Nephron progenitor cell (in vitro differentiated cells): ENCODE data around the gene DRD3.

Source experiments
- DNase-seq: peaks from one replicate; pipeline ENCODE4 v3.0.0; 2021
- H3K27ac Mint-ChIP-seq: 2 replicates; pipeline ENCODE4 v1.8.0; 2021; ENCODE audit warnings: mild to moderate bottlenecking, moderate library complexity, mixed read lengths
- H3K27me3 Mint-ChIP-seq: 2 replicates; pipeline ENCODE4 v1.8.0; 2021; ENCODE audit warnings: mild to moderate bottlenecking, low read depth, mixed read lengths; ENCODE audit not compliant: poor library complexity
- H3K36me3 Mint-ChIP-seq: 2 replicates; pipeline ENCODE4 v1.8.0; 2021; ENCODE audit warnings: low read depth, mixed read lengths
- H3K4me1 Mint-ChIP-seq: 2 replicates; pipeline ENCODE4 v1.8.0; 2021; ENCODE audit warnings: mixed read lengths
- H3K4me3 Mint-ChIP-seq: 2 replicates; pipeline ENCODE4 v1.8.0; 2021; ENCODE audit warnings: mild to moderate bottlenecking, moderate library complexity, mixed read lengths
- H3K9me3 Mint-ChIP-seq: 2 replicates; pipeline ENCODE4 v1.8.0; 2021; ENCODE audit warnings: mild to moderate bottlenecking, moderate library complexity, mixed read lengths
- CTCF ChIP-seq: fragments of 200-600 bp; sonication (generic); IDR thresholded peaks from 2 replicates; pipeline ENCODE4 v1.5.0; 2021; ENCODE audit warnings: antibody characterized with exemption

Gene DRD3

GRCh38 chr3:114115143-114115542 is 63.7 kb downstream of the DRD3 start:
- H3K4me1 Mint-ChIP-seq = no peaks in the 10 kb centered on the region

GRCh38 chr3:114114719-114115118 is 64.1 kb downstream of the DRD3 start:
- peaks cover 5% of the 10 kb centered on the region for H3K27me3 Mint-ChIP-seq
- TF ChIP-seq CTCF = no peak
- H3K36me3 Mint-ChIP-seq = no peaks in the 10 kb centered on the region
- DNase-seq = no peak
- H3K4me1 Mint-ChIP-seq = no peaks in the 10 kb centered on the region
- no peak overlapping the region for H3K4me3 Mint-ChIP-seq
- no peak overlapping the region for H3K27ac Mint-ChIP-seq
- H3K9me3 Mint-ChIP-seq = no peaks in the 10 kb centered on the region

More at GRCh38 chr3:114115143-114115542, 63.7 kb downstream of the DRD3 start:
- Mint-ChIP-seq H3K27me3 (peaks cover 2% of the 10 kb centered on the region), H3K9me3 (no peaks in the 10 kb centered on the region), H3K27ac (no peak overlapping the region), H3K36me3 (no peaks in the 10 kb centered on the region), H3K4me3 (no peak overlapping the region)
- DNase-seq = no peak
- TF ChIP-seq CTCF = no peak

- no peak for DNase-seq
- Mint-ChIP-seq H3K4me1 (no peaks in the 10 kb centered on the region), H3K27me3 (peaks cover 2% of the 10 kb centered on the region), H3K36me3 (no peaks in the 10 kb centered on the region), H3K4me3 (no peak overlapping the region), H3K27ac (no peak overlapping the region), H3K9me3 (no peaks in the 10 kb centered on the region)
- TF ChIP-seq CTCF = no peak
Measured at GRCh38 chr3:114112696-114113095, 66.2 kb downstream of the DRD3 start.

- TF ChIP-seq CTCF = no peak
Measured at GRCh38 chr3:114111060-114111770, 67.6 kb downstream of the DRD3 start.

GRCh38 chr3:114110439-114110838 is 68.4 kb downstream of the DRD3 start:
- no peak for TF ChIP-seq CTCF
- no peak for DNase-seq
- no peak overlapping the region for H3K4me3 Mint-ChIP-seq
- H3K27ac Mint-ChIP-seq = no peak overlapping the region
- H3K4me1 Mint-ChIP-seq = no peaks in the 10 kb centered on the region
- H3K9me3 Mint-ChIP-seq = no peaks in the 10 kb centered on the region
- H3K27me3 Mint-ChIP-seq = peaks cover 2% of the 10 kb centered on the region
- no peaks in the 10 kb centered on the region for H3K36me3 Mint-ChIP-seq

More at GRCh38 chr3:114111060-114111770, 67.6 kb downstream of the DRD3 start:
- H3K4me1 Mint-ChIP-seq = no peaks in the 10 kb centered on the region
- peaks cover 2% of the 10 kb centered on the region for H3K27me3 Mint-ChIP-seq
- H3K9me3 Mint-ChIP-seq = no peaks in the 10 kb centered on the region
- H3K36me3 Mint-ChIP-seq = no peaks in the 10 kb centered on the region
- H3K4me3 Mint-ChIP-seq = no peak overlapping the region
- no peak overlapping the region for H3K27ac Mint-ChIP-seq
- DNase-seq = no peak

- H3K27me3 Mint-ChIP-seq = peaks cover 2% of the 10 kb centered on the region
- no peak for TF ChIP-seq CTCF
- no peaks in the 10 kb centered on the region for H3K9me3 Mint-ChIP-seq
- no peak for DNase-seq
- no peaks in the 10 kb centered on the region for H3K4me1 Mint-ChIP-seq
- no peaks in the 10 kb centered on the region for H3K36me3 Mint-ChIP-seq
- H3K27ac Mint-ChIP-seq = no peak overlapping the region
- H3K4me3 Mint-ChIP-seq = no peak overlapping the region
Measured at GRCh38 chr3:114108137-114108536, 70.7 kb downstream of the DRD3 start.
